GM23248 (cell line): Measurements from ENCODE around the gene KRTAP16-1.

Source experiments
- EZH2 ChIP-seq: fragments of 200-600 bp; sonication (generic); IDR thresholded peaks from 2 replicates; pipeline ENCODE4 v1.6.1; 2018; ENCODE audit warnings: antibody characterized with exemption, mild to moderate bottlenecking; ENCODE audit not compliant: insufficient read depth, poor library complexity, severe bottlenecking
- EZH2phosphoT487 ChIP-seq: fragments of 200-600 bp; sonication (generic); IDR thresholded peaks from 2 replicates; pipeline ENCODE4 v1.6.1; 2018; ENCODE audit warnings: antibody characterized with exemption, moderate library complexity, mild to moderate bottlenecking, low read depth; ENCODE audit not compliant: insufficient read depth

DNA sequence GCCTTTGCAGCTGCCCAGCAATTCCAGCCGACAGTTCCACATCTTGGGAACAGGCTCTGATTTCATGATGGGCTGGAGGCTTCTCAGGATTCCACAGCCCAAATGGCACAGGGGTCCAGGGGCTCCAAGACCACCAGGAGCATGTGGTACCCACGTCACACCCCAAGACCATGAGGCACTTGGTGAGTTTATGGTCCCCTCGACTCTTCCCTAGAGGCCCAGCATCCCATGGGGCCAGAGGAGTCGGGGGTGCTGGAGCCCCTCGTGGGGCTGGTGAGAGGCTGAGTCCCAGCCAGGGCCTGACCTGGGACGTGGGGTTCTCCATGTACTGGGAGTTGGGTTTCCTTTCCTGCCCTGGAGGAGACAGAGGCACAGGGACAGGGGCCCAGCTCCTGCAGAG is 16.5 kb upstream of the KRTAP16-1 start:
- no peak for TF ChIP-seq EZH2phosphoT487
- TF ChIP-seq EZH2 = no peak
